NCI-H526 treated with DMSO at 0.1 percent for 48 hours (cell line): ENCODE measurements around the gene CELSR2.
"Not testable (repeated sequence)": the region's sequence is repeated elsewhere in the genome, so short reads cannot be mapped to it uniquely, and the experiment has no call there.

Experiments
- DNase-seq: peaks from one replicate; lab custom pipeline; 2025; lab: John Stamatoyannopoulos, UW

The CELSR2 gene

DNA sequence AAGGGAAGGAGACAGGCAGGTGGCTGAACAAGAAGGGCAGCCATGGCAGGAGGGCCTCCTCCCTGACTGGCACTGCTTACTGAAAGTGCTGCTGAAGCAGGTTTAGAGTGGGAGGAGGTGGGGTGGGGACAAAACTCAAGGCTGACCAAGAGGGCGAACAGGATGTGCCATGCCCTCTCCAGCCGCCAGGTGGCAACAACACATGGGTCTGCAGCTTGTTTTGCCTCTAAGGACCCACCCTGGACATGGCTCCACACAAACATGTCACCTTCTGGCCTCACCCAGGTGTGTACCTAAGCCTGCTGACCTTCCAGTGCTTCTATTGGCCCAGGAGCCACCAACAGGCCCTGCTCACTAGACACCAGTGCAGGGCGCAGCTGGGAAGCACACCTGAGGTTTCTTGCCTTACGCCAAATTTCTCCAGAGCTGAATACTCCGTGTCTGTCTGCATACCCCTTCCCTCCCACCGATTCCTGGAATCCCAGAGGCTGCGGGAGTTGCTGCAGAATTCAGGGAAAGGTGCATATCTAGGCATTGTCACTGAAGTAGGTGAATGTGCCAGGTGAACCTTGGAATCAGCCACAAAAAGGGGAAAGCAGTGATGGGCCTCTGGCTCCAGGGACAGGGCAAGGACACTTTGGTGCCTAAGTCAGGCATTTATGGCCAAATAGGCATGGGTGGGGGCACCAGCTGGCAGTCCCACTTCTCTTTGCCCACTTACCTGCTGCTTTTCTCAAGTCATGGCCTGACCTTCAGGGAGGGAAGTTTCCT lies 28.3 kb downstream of the CELSR2 start:
- DNase-seq: peak; percentile 28

DNA sequence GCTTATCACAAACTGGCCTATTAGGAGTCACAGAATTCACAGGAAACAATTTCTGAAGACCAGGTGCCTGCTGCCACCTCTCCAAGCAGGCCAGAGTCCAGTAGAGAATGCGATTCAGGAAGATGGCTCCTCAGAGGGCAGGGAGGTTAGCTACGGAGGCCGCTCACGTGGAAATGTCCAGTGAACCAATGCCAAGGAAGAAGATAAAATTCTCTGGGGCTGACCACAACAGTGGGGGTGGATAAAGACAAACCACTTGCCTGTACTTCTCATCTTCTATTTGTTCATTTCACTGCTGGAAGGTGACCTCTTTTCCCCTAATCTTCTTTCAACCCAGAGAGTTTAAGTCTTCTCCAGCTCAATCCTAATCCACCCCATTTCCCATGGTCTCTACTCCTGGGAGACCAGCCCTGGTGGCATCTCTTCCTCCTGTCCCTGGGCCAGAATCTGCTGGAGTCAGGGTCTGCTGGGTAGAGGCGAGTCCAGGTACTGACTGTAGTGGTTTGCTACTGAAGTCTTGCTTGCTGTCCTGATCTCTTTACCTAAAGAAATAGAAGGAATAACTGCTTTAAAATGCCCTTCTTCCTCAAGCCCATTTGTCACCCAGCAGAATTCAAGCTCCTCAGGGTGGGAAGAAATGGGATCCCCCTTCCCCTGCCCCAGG lies 30.4 kb downstream of the CELSR2 start:
- DNase-seq: no peak

DNA sequence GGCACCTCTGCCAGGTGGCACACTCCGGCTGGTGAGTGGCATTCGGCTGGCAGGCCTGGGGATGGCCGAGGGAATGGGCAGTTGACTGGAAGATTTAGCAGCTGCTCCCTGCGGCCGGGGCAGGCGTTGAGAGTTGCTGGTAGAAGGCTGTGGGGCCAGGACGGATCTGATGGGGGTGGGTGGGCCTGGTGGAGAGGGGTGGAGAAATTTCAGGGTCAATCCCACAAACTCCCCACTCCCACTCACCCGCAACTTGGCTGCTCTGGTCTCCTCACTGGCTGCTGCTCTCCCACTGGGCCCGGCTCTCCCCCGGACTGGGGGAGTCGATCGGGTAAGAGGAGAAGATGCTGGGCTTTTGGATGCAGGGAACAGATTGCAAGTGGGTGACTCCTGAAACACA lies 31.5 kb downstream of the CELSR2 start:
- no peak for DNase-seq

DNA sequence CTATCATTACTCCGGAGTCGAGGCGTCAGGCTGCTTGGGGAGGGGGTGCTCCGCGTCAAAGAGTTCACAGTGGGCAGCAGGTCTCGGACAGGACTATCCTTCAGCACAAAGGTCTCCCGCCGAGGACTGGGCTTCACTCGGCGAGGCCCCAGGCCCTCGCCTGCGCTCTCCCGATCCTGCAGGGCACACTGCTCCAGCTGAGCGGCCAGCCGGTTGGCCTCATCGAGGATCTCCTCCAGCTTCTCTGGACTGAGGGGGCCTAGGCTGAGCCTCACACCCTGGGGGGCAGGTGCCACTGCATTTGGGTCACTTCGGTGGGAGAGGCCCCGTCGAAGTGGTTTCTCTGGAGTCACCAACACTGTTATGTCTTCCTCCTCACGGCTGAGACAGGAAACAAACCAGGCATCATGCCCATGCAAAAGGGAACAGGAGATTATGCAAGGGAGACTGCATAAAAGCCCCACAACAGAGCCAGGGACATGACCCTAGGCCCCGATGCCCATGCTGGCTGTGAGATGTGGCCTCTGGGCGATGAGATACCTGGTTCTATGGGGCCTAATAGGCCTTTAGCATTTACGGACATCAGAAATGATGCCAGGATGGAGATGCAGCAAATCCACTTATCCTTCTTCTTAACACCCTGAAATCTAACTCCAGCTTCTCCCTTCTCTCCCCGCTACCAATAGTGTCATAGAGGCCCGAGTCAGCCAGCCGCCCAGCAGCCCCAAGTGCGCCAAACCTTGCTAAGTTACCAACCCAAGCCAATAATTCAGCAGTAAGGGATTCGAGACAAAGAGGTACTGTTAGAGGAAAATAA lies 32.5 kb downstream of the CELSR2 start:
- no peak for DNase-seq

DNA sequence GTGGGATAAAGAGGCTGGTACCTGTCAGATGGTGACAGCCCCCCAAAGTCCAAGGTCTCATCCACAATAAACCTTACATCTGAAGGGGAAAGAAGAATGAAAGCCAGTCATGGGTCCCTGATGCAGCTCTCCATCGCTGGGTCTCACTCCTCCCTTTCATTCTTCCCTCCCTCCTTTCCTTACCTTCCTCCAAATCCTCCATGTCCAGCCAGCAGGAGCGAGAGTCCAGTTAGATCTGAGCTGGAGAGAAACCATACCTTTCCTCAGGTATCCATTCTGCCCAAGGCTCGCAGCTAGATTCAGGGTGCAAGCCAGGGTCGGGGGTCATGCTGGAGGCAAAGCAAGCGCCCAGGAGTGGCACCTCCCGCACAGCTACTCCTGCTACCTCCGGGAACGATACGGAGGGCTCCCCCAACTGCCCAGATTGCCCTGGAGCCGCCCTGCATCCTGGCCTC lies 33.2 kb downstream of the CELSR2 start:
- DNase-seq: no peak

DNA sequence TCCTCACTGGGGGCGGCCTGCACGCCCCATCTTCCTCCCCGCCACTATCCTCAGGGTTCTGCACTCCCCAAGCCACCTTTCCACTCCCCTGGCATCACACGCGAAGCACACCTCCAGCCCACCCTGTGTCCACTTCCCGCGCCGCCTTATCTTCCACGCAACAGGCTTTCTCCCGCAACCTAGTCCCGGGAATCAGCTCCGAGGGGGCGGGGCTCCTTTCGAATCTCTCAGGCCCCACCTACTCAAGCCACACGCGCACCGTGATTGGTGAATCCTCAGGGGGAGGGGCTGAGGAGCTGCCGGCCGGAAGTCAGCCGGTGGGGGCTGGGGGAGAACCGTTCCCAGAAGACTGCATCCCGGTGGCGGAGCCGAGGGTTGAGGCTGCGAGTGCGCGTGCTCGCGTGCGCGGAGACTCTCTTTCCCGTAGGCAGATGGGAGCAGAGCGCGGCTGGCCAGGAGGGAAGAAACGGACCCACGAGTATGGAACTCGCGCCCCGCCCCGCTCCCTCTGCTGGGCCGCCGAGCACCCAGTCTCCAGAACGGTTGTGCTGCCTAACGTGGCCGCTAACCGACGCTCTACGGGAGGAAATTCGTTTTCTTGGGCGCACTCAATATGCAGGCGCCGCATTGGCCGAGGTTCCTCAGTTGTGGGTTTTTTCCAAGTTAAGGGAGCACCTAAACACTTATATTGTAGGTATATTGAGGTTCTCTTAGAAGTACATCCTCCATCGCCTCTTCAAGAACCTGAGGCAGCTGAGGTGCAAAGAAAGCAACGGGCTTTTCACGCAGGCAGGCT lies 33.8 kb downstream of the CELSR2 start, which contains the start of gene PSRC1:
Gene PSRC1 (minus strand): TSS at position 194 of the 796 bp plus-strand sequence.
- peak; percentile 95 for DNase-seq

DNA sequence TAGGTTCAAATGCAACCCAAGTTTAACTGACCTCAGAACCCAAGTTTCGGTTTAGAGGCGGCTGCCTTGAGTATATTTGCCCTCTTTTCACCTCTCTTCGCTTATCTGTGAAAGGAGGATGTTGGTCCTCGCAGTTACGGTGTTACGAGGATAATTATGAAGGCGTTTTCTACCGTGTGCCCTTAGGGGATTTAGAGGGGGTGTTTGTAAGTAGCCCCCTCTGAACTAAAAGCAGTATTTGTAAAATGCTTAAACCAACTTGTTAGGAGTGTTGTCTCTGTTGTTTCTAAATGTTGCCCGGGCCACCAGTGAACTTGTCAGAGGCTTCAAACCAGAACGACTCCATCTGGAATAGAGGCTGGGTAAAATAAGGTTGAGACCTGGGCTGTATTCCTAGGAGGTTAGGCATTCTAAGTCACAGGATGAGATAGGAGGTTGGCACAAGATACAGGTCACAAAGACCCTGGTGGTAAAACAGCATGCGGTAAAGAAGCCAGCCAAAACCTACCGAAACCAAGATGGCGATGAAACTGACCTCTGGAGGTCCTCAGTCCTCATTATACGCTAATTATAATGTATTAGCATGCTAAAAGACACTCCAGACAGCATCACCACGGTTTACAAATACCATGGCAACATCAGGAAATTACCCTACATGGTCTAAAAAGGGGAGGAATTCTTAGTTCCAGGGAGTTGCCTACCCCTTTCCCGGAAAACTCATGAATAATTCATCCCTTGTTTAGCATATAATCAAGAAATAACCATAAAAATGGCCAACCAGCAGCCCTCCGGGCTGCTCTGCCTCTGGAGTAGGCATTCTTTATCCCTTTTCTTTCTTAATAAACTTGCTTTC lies 34.6 kb downstream of the CELSR2 start:
- peak; percentile 40 for DNase-seq

DNA sequence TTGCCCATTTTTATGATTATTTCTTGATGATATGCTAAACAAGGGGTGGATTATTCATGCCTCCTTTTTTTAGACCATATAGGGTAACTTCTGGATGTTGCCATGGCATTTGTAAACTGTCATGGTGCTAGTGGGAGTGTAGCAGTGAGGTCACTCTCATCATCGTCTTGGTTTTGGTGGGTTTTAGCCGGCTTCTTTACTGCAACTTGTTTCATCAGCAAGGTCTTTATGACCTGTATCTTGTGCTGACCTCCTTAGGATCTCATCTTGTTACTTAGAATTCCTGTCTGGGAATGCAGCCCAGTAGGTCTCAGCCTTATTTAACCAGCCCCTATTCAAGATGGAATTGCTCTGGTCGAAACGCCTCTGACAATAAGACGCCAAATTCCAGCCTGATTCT lies 37.4 kb downstream of the CELSR2 start:
- not testable (repeated sequence) for DNase-seq

DNA sequence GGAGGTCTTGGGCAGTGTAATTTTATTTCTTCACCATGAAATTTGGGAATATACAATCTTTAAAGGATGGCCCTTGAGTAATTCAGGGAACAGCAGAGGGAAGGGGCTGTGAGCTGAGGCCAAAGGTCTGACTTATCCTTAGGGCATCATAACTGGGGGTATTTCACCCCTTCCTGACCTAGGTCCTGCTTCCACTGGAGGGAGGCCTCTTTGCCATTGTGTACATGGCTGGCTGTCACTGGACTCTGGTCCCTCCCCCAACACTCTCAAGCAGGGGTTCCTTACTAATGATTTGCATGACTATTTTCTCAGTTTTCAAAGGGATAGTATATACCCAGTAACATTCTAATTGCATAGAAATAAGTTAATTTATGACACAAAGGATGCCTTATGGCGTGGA lies 40.8 kb downstream of the CELSR2 start:
- no peak for DNase-seq

DNA sequence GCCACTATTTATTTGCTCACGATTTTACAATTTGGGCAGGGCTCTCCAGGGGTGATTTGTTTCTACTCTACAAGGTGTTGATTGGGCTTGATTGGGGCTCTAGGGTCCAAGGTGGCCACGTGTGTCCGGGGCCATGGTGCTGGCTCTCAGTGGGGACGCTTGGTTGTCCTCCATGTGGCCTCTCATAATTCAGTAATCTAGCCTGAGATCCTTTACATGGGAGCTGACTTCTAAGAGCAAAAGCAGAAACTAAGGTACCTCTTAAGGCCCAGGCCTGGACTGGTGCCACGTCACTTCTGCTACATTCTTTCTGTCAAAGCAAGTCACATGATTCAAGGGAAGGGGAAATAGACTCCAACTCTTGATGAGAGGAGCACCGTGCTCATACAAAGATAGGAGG lies 41.7 kb downstream of the CELSR2 start:
- no peak for DNase-seq

DNA sequence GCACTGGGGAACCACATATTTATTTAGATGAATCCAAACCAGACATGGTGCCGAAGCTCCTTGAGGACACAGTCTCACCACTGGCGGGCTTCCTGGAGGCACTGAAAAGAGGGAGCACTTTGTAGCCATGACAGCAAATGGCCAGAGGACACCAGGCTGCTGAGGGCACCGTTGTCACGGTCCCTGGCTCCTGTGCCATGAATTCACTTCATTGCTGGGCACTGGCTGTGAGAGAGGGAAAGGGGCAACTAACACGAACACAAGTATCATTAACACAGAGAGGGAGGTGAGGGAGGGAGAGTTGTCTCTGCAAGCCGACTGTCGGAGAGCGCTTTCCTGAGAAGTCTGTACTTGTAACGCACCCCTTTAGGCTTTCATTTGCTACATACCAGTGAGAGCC lies 43.0 kb downstream of the CELSR2 start:
- DNase-seq: no peak

DNA sequence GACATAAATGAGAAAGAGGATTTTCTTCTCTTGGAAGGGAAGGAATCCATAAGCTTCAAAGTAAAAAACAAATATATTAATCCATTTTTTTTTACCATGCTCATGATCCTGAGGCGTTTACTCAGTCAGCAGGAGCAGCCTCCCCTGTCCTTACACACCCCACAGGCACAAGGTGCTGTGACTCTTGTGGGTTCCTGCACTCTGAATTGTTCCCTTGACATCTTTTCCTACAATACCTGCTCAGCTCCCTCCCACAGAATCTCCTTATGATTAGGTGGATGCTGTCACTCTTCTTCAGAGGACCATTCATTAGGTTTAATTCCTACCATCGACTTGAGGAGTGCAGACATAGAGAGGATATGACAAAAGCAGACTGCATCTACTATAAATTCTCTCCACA lies 43.7 kb downstream of the CELSR2 start:
- DNase-seq: no peak

DNA sequence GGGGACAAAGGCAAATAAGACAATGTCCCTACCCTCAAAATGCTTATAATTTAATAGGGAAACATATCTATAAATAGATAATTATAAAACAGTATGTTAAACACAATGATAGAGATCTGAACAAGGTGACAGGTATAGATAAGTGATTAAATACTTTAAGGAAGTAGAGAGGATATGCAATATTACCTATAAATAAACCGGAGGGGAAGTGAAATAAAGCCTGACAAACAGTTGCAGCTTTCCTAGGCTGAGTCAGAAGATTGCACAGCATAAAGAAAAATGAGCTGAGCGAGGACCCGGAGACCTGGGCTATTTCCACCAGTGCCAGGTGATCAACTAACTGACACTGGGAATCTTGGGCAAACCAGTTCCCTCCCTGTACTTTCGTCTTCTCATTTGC lies 45.1 kb downstream of the CELSR2 start:
- DNase-seq: no peak

DNA sequence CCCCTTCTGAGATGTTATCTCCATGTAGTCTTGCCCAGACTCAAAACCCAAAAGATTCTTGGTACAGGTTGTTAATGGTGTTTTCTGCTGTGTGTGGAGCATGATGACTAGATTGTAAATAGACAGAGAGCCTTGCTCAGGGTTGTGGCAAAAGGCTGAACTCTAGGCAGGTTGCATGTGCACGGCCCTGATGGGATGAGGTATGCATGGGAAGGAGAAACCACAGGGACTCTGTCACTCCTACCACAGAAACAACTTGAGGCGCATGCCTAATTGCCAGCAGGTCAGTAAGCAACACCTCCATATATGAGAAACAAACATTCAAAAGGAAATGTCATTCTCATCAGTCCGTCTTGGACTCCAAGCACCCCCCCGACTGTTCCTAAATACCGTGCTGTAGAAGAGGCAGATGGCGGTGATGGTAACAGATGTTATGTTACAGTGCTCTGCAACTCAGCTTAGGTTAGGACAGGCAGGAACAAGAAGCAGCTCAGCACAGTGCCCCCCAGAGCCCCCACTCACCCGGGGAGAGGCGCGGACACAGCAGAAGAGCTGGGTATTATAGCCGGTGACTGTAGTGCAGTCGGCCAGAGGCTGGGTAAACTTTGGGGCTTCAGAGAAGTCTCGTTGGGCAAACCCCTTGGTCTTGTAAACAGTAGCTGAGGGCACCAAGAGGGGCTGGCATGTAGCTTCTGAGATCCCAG lies 46.5 kb downstream of the CELSR2 start:
- DNase-seq: no peak

DNA sequence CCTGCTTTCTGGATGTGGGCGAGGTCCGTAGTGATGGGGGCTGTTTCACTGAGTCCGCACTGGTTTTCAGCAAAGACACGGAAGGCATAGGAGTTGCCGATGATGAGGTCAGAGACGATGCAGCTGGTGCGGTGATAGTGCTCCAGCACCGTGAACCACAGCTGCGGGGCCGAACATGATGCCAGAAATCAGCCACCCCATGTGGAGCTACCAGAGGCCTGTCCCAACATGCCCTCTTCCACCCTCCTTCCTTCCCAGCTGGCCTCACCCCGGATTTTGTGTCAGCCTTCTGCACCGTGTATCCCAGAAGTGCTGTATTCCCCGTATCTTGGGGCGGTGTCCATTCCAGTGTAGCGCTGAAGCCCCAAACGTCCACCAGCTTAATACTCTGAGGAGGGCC lies 47.4 kb downstream of the CELSR2 start:
- DNase-seq: no peak

DNA sequence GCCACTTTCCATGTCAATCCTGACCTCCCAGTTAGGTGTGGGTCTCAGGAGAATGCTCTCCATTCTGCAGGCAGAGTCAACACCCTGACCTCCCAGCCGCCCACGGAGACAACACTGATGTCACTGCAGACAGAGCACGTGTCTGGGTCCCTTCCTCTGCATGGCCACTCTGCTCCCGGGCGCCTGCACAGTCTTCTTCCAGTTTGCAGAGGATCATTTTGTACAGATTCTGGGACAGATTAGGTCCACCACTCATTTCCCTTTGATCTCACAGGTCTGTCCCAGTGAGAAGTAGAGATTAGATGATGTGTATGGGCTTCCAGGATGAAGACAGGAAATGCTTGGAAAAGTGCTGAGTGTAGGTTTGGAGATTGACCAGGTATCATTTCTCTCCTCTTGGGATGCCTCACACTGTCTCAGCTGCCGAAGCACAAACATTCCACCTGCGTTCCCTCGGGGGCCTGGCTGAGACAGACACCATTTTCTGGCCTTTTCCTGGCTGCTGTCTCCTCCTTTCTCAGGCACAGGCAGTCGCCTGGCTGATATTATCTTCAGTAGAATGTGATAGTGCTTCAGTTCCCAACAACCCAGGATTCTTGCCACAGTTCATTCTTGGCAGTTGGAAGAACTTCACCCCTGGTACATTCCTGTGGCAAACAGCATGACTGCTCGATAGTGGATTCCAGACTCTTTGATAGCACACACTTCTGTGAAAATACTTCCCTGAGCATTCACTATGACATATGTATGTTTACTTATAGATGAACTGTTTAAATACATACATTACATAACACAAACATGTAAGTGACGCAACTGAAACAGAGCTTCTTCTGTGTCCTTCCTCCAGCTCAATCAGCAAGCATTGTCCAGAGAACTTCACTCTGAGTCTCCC lies 49.6 kb downstream of the CELSR2 start:
- no peak for DNase-seq

DNA sequence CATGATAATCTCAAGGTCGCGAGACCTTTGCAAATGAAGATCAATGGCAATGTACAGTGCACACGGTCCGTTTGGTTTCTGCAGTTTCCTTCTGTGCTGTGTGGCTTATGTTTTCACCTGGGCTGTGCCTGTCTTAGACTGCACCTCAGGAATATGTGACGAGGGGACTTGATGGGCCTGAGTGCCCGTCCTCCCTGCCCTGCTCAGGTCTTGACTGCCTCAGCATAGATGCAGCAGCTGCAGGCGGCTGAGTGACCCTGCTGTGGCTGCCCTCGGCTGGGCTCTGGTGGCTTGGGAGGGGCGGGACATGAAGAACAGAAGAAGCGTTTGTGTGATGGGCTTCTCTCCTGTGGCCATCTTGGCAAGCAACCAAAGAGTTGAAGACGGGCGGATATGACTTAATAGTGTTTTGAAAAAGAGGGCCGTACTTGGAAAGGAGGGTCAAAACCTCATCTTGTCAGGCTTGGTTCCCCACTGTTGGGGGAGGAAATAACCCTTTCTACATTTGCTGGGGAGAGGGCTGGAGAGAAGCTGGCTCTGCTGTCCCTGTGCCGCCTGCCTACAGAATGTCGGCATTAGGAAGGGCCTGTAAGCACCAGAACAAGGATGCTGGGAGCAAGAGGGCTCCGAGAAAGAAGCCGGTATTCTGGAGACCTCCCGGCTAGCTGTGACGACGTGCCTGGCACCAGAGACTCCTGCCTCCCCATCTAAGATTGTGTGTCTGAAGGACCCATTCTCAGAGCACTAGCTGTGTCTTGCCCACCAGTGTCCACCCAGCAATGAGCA lies 50.4 kb downstream of the CELSR2 start:
- DNase-seq: no peak

DNA sequence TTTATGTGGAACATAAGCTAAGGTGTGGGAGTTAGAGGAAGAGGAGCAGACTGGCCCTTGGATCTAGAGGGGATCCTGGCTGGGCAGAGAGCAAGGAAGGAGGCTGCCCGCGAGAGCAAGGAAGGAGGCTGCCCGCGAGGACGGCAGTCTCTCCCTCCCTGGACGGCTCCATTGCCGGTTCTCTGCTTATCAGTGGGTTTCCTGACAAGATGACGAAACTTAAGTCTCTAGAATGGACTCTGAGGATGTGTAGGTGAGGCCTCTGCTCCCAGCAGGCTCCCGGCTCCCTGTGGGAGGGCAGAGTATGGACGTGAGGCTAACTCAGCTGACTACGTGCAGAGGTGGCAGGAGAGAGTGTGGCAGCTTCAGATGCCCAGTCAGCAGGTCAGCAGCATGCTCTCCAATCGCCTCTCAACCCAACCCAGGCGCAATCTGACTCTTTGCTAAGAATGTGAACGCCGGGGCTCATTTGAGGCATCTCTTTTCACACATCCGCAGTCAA lies 51.4 kb downstream of the CELSR2 start:
- no peak for DNase-seq
